CD4-positive, alpha-beta T cell treated with Interleukin-4 for 4 hours (primary cell): Measurements from ENCODE around the gene PIK3CG.
A peak's percentile ranks its signal among the peaks of the same experiment; 100 is the strongest.
"Not testable (repeated sequence)": the region's sequence is repeated elsewhere in the genome, so short reads cannot be mapped to it uniquely, and the experiment has no call there.

Experiments used
- DNase-seq: peaks from one replicate; pipeline ENCODE4 v3.0.0-alpha.2; 2020

Gene PIK3CG

DNA sequence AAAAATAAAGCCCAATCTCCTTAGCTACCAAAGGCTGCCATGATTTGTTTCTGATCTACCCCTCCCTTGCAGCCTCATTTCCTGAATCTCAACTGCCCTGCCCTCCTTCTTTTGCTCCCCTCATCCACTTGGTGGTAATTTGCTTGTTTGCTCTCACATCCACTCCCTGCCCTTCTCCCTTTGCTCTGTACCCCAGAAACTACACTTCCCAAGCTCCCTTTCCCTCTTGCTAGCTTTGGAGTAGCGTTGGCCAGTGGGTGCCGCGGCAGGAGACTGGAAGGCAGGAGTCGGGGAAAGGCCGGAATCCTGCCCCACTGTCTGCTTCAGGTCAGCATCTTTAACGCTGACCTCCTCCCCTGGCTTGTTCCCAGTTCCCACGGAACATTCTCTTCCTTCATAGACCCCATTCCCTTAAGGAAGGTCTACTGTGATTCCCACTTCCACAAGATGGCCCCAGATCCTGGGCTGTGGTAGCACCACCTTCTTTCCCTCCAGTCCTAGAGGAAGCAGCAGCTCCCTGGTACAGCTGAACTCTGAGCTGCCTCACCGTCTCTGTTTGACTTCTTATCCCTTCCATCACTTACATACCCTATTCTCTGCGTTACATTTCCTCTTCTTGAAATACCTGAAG is 79.1 kb downstream of the PIK3CG start:
- DNase-seq, result no peak

GRCh38 chr7:106947244-106947728 is 82.2 kb downstream of the PIK3CG start:
- DNase-seq, result peak; percentile 40

DNA sequence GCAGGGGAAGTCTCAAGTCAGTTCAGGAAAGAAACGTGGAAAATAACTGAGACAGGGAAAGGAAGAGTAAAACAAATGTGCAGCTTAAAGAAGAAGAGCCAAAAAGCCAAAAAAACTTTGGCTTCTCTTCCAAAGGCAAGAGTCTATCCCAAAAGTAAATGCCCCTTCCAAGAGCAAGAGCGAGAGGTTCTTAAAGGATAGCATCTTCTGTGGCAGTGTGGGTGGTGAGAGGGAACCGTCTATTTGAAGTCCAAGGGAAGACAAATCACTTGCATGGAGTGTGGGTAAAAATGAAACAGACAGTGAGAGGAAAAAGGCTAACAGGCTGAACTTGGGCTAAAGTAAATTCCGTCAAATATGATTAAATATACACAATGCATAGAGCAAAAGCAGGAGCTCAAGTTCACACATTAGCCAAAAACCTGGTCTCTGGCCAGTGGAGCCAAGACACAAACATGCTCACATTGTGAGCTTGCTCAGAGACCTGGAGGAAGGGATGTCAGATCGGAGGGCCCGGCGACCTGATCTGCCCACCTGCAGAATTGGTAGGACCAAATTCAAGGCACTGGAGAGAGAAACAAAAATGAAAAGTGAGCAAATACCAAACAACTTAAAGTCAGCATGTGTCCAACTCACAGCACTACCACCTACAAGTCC is 87.0 kb downstream of the PIK3CG start:
- no peak for DNase-seq

DNA sequence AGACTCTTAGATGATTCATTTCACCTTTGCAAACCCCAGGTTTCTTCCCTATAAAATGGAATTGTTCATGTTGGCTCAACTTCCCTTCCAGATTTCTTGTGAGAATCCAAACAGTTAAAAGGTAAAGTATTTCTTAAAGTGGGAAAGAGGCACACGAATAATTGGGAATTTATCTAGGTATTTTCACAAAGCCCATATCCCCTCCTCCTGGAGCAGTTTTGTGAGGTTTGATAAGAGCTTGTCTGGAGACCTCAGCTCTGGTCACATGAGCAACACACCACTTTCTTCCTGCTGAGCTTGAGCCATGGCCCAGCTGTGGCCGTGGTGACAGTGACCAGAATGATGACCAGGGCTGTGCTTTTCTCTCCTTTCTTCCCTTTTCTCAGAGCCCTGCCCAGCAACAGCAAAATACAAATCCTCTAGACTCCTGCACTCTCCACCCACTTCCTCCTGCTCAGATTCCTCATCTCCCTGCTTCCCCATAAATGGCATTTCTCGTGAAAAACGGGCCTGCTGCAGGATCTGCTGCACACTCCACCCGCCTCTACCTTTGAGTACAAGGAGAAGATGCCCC is 87.7 kb downstream of the PIK3CG start:
- DNase-seq, result no peak

DNA sequence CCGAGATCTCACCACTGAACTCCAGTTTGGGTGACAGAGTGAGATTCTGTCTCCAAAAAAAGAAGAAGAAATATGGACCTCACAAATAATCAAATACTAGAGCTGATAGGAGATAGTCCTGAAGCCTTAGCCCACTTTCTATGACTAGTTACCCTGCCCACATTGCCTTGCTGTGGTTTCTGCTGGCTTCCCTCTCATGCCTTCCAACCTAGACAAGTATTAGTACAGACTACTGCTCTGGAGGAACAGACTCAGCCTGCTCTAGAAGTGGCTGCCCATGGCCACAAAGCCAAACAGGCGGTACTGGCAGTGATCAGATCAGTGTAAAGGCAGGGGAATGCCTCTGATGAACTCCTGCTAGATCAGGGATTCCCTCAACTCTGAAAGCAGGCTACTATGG is 89.8 kb downstream of the PIK3CG start:
- DNase-seq, result no peak

- DNase-seq, result not testable (repeated sequence)
Observed at GRCh38 chr7:106955857-106956256, 90.8 kb downstream of the PIK3CG start.
